Measurements from ENCODE around the gene NR3C2. TPM values are rescaled to one million over a fixed set of nuclear protein-coding genes. Genes with fewer than 3 reads are reported as not detected.

The NR3C2 gene
- total RNA-seq, 1 experiment from 2014 or later = 0.26 TPM

GRCh38 chr4:148060264-148061140 lies 381.7 kb downstream of the NR3C2 start:
- intact Hi-C loops (cut with micrococcal nuclease; ENCODE audit: unreplicated experiment) = no loop called here

DNA sequence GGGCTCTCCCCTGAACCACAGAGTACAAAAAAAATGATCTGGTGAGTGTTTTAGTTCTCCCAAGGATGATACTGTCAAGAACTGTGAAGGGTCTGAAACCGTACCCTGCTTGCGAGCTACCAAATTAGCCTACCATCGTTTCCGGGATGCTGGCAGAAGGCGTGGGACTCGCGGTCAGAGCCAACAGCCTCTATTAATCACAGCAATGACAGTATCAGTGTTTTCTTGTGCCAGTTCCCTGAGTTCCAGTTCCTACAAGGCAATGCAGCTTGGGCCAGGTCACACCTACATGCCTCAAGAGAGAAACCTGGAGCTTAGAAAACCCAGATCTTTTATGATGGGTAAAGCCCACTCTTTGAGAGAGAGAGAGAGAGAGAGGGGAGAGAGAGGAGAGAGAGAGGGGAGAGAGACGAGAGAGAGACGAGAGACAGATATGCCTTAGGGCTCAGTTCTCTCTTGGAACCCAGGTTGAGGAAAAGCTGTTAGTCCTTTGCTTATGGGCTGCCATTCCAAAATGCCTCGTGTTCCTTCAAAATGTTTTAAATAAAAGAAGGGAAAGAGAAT lies 382.5 kb downstream of the NR3C2 start:
- no peak for DNase-seq (ENCODE audit: low read depth, low spot score)
- BruUV-seq (replicated peaks) = no TSS peak
- ChIA-PET CTCF (no interaction called here), POLR2A (no interaction called here)
- in situ Hi-C loops (cut with HindIII; ENCODE audit: low pct_unique_long_range_greater_than_20kb, low sequenced_read_pairs) = no loop called here
- no peak overlapping the region for H3K4me3 ChIP-seq (ENCODE audit: low read depth in 2 of 2, low read length in 2 of 2)
- no peaks in the 10 kb centered on the region for H3K36me3 ChIP-seq (ENCODE audit: control insufficient read depth, insufficient read depth, low read length)
- ATAC-seq = no peak
- H3K9me3 ChIP-seq (ENCODE audit: control insufficient read depth, insufficient read depth, low read depth, low read length) = no peaks in the 10 kb centered on the region
- H3K27ac ChIP-seq (ENCODE audit: low read length) = no peak overlapping the region
- intact Hi-C loops (cut with micrococcal nuclease; ENCODE audit: unreplicated experiment) = no loop called here
- no peaks in the 10 kb centered on the region for H3K27me3 ChIP-seq (ENCODE audit: control insufficient read depth, insufficient read depth, low read length)
- TF ChIP-seq TCF7L2 (IDR thresholded peaks at IDR 0.05; ENCODE audit: low read depth, low read length) = no peak
- TF ChIP-seq, protein P1, sequence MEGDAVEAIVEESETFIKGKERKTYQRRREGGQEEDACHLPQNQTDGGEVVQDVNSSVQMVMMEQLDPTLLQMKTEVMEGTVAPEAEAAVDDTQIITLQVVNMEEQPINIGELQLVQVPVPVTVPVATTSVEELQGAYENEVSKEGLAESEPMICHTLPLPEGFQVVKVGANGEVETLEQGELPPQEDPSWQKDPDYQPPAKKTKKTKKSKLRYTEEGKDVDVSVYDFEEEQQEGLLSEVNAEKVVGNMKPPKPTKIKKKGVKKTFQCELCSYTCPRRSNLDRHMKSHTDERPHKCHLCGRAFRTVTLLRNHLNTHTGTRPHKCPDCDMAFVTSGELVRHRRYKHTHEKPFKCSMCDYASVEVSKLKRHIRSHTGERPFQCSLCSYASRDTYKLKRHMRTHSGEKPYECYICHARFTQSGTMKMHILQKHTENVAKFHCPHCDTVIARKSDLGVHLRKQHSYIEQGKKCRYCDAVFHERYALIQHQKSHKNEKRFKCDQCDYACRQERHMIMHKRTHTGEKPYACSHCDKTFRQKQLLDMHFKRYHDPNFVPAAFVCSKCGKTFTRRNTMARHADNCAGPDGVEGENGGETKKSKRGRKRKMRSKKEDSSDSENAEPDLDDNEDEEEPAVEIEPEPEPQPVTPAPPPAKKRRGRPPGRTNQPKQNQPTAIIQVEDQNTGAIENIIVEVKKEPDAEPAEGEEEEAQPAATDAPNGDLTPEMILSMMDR (IDR thresholded peaks at IDR 0.05) = no peak
- TF ChIP-seq POLR2AphosphoS5 (IDR thresholded peaks at IDR 0.05; ENCODE audit: low read depth, low read length) = no peak
- no peak for TF ChIP-seq SIN3A (IDR thresholded peaks at IDR 0.05; ENCODE audit: borderline replicate concordance, insufficient read depth, low read depth, low read length)
- TF ChIP-seq, protein P2, sequence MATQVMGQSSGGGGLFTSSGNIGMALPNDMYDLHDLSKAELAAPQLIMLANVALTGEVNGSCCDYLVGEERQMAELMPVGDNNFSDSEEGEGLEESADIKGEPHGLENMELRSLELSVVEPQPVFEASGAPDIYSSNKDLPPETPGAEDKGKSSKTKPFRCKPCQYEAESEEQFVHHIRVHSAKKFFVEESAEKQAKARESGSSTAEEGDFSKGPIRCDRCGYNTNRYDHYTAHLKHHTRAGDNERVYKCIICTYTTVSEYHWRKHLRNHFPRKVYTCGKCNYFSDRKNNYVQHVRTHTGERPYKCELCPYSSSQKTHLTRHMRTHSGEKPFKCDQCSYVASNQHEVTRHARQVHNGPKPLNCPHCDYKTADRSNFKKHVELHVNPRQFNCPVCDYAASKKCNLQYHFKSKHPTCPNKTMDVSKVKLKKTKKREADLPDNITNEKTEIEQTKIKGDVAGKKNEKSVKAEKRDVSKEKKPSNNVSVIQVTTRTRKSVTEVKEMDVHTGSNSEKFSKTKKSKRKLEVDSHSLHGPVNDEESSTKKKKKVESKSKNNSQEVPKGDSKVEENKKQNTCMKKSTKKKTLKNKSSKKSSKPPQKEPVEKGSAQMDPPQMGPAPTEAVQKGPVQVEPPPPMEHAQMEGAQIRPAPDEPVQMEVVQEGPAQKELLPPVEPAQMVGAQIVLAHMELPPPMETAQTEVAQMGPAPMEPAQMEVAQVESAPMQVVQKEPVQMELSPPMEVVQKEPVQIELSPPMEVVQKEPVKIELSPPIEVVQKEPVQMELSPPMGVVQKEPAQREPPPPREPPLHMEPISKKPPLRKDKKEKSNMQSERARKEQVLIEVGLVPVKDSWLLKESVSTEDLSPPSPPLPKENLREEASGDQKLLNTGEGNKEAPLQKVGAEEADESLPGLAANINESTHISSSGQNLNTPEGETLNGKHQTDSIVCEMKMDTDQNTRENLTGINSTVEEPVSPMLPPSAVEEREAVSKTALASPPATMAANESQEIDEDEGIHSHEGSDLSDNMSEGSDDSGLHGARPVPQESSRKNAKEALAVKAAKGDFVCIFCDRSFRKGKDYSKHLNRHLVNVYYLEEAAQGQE (IDR thresholded peaks at IDR 0.05; ENCODE audit: insufficient read depth in 1 of 2, low read depth in 2 of 2, low read length in 1 of 2) = no peak
- no peaks in the 10 kb centered on the region for H3K4me1 ChIP-seq (ENCODE audit: control insufficient read depth, insufficient read depth, low read length)

More at GRCh38 chr4:148060264-148061140, 381.7 kb downstream of the NR3C2 start:
- in situ Hi-C loops (cut with HindIII; ENCODE audit: low pct_unique_long_range_greater_than_20kb, low sequenced_read_pairs) = no loop called here
- POLR2A ChIA-PET = no interaction called here
- H3K27me3 ChIP-seq (ENCODE audit: control insufficient read depth, insufficient read depth, low read length) = no peaks in the 10 kb centered on the region
- ATAC-seq (no peak), DNase-seq (ENCODE audit: low read depth, low spot score) (no peak)
- no peak overlapping the region for H3K27ac ChIP-seq (ENCODE audit: low read length)
- no peaks in the 10 kb centered on the region for H3K4me1 ChIP-seq (ENCODE audit: control insufficient read depth, insufficient read depth, low read length)
- TF ChIP-seq, protein P1 (IDR thresholded peaks at IDR 0.05) = no peak
- TF ChIP-seq SIN3A (IDR thresholded peaks at IDR 0.05; ENCODE audit: borderline replicate concordance, insufficient read depth, low read depth, low read length) (no peak), POLR2AphosphoS5 (IDR thresholded peaks at IDR 0.05; ENCODE audit: low read depth, low read length) (no peak), TCF7L2 (IDR thresholded peaks at IDR 0.05; ENCODE audit: low read depth, low read length) (no peak)
- TF ChIP-seq, protein P2 (IDR thresholded peaks at IDR 0.05; ENCODE audit: insufficient read depth in 1 of 2, low read depth in 2 of 2, low read length in 1 of 2) = no peak
- H3K36me3 ChIP-seq (ENCODE audit: control insufficient read depth, insufficient read depth, low read length) = no peaks in the 10 kb centered on the region
- H3K9me3 ChIP-seq (ENCODE audit: control insufficient read depth, insufficient read depth, low read depth, low read length) = no peaks in the 10 kb centered on the region
- H3K4me3 ChIP-seq (ENCODE audit: low read depth in 2 of 2, low read length in 2 of 2) = no peak overlapping the region
- CTCF ChIA-PET = no interaction called here
- no TSS peak for BruUV-seq (replicated peaks)

All from Panc1 (cell line).